Naive thymus-derived CD4-positive, alpha-beta T cell (primary cell): ENCODE results near the gene AMOTL2. TPM values are rescaled to one million over a fixed set of nuclear protein-coding genes. Genes with fewer than 3 reads are reported as not detected.

Experiments
- ATAC-seq: fragments of 150-1000 bp; cut with Tn5 transposase; 2 replicates; pipeline ENCODE4 v1.10.0; 2021; ENCODE audit warnings: mild to moderate bottlenecking, moderate library complexity
- CTCF ChIA-PET: fragments of 350-600 bp; sonication (Branson Sonifier 250); formaldehyde crosslinking; loops from one replicate; lab custom pipeline; 2021; ENCODE audit warnings: antibody characterized with exemption; lab: Charles Lee
- POLR2A ChIA-PET: fragments of 350-600 bp; sonication (Branson Sonifier 250); formaldehyde crosslinking; loops from one replicate; lab custom pipeline; 2021; ENCODE audit warnings: antibody characterized with exemption, inconsistent platforms; lab: Charles Lee
- DNase-seq, 9 donors: peaks; one replicate each; pipeline versions ENCODE4 v3.0.0 to v3.0.0-alpha.2; 2020 to 2022; ENCODE audit warnings: mixed read lengths in 1 of 9
- H3K27ac ChIP-seq: one replicate; pipeline ENCODE4 v1.7.0; 2013; ENCODE audit warnings: mild to moderate bottlenecking, low read depth, low read length, moderate library complexity
- H3K27me3 ChIP-seq, 2 donors: one replicate each; pipeline ENCODE4 v1.7.0; 2013; ENCODE audit warnings: low read length in 2 of 2, mild to moderate bottlenecking in 2 of 2, moderate library complexity in 2 of 2; ENCODE audit not compliant: control insufficient read depth in 2 of 2, insufficient read depth in 2 of 2
- H3K36me3 ChIP-seq, 3 experiments: 1 replicate in 2 of 3; 2 replicates in 1 of 3; pipeline ENCODE4 v1.7.0; 2013; ENCODE audit warnings: low read length in 3 of 3, mild to moderate bottlenecking in 3 of 3, moderate library complexity in 1 of 3; ENCODE audit not compliant: insufficient read depth in 3 of 3, control insufficient read depth in 2 of 3
- H3K4me1 ChIP-seq, 2 donors: one replicate each; pipeline ENCODE4 v1.7.0; 2013; ENCODE audit warnings: low read length in 2 of 2, mild to moderate bottlenecking in 2 of 2, moderate library complexity in 1 of 2; ENCODE audit not compliant: control insufficient read depth in 2 of 2, insufficient read depth in 2 of 2
- H3K4me3 ChIP-seq: 2 replicates; pipeline ENCODE4 v1.7.0; 2013; ENCODE audit warnings: mild to moderate bottlenecking, low read length
- H3K9me3 ChIP-seq, 3 experiments: 1 replicate in 2 of 3; 2 replicates in 1 of 3; pipeline ENCODE4 v1.7.0; 2013; ENCODE audit warnings: low read length in 3 of 3; ENCODE audit not compliant: control insufficient read depth in 2 of 3
- H3K27ac Mint-ChIP-seq, 9 donors: one replicate each; pipeline ENCODE4 v1.8.0; 2020 to 2022; ENCODE audit warnings: mixed read lengths in 9 of 9, mild to moderate bottlenecking in 8 of 9, moderate library complexity in 5 of 9, inconsistent platforms in 2 of 9
- H3K27me3 Mint-ChIP-seq, 5 donors: one replicate each; pipeline ENCODE4 v1.8.0; 2021 to 2022; ENCODE audit warnings: mixed read lengths in 5 of 5, mild to moderate bottlenecking in 1 of 5
- H3K36me3 Mint-ChIP-seq, 5 donors: one replicate each; pipeline ENCODE4 v1.8.0; 2020 to 2022; ENCODE audit warnings: mixed read lengths in 5 of 5, mild to moderate bottlenecking in 3 of 5, inconsistent platforms in 1 of 5
- H3K4me1 Mint-ChIP-seq, 7 donors: one replicate each; pipeline ENCODE4 v1.8.0; 2020 to 2022; ENCODE audit warnings: mixed read lengths in 7 of 7, mild to moderate bottlenecking in 3 of 7, inconsistent platforms in 1 of 7
- H3K4me3 Mint-ChIP-seq, 10 donors: one replicate each; pipeline ENCODE4 v1.8.0; 2020 to 2022; ENCODE audit warnings: mild to moderate bottlenecking in 10 of 10, mixed read lengths in 10 of 10, moderate library complexity in 6 of 10, inconsistent platforms in 2 of 10
- H3K9me3 Mint-ChIP-seq, 11 donors: one replicate each; pipeline ENCODE4 v1.8.0; 2020 to 2022; ENCODE audit warnings: mixed read lengths in 11 of 11, mild to moderate bottlenecking in 4 of 11, inconsistent platforms in 1 of 11, moderate library complexity in 1 of 11
- intact Hi-C, 2 donors: fragments of 100-400 bp; cut with micrococcal nuclease; formaldehyde crosslinking; loops; one replicate each; pipeline ENCODE4 v1.15.1; 2023
- polyA plus RNA-seq, 2 donors: library from polyadenylated mRNA; unstranded; fragments of 300-500 nt; fragmentation: Illumina TruSeq; gene quantifications; one replicate each; pipeline ENCODE4 v1.2.3, GENCODE V29; 2021
- total RNA-seq, 6 experiments: library from RNA in 5 of 6; stranded (reverse) in 5 of 6; gene quantifications; 1 replicate in 5 of 6; 2 replicates in 1 of 6; pipeline ENCODE4 v1.2.3 and lab custom pipeline; 2021 to 2026

The AMOTL2 gene
- total and polyA plus RNA-seq, 7 experiments from 2014 or later, result 0.10 TPM; not detected in 6

DNA sequence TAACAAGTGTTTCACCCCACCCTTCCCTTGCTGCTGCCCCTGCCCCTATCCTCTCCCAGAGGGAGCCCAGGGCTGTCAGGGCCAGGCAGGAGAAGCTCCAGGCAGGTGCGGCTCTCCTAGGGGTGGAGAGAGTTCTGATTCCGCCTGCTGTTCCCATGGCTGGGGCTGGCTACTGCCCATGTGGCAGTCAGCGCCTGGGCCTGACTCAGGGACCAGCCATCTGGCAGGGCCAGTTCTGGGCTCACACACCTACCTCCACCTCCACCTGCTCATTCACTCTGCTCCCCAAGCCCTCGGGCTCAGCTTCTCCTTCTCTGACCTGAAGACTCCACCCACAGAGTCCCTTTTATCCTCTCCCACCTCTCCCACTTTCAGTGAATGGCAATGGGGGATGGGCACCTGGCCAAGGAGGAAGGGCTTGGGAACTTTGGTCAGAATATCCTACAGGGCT lies 23.4 kb downstream of the AMOTL2 start:
- Histone ChIP-seq H3K36me3 (no peaks in the 10 kb centered on the region), H3K27me3 (no peaks in the 10 kb centered on the region), H3K4me3 (no peak overlapping the region), H3K9me3 (no peaks in the 10 kb centered on the region), H3K4me1 (no peaks in the 10 kb centered on the region), H3K27ac (no peak overlapping the region)
- H3K4me1 Mint-ChIP-seq, result peaks cover 0 to 6% (median 3%) of the 10 kb centered on the region in 7 donors
- no peak overlapping the region for H3K4me3 Mint-ChIP-seq
- POLR2A ChIA-PET, result no interaction called here
- intact Hi-C loops, result no loop called here
- CTCF ChIA-PET, result no interaction called here
- H3K27ac Mint-ChIP-seq, result no peak overlapping the region
- DNase-seq, result no peak
- H3K36me3 Mint-ChIP-seq, result peaks cover 0 to 6% (median 0%) of the 10 kb centered on the region in 5 donors
- H3K9me3 Mint-ChIP-seq, result peaks cover 2 to 21% (median 9%) of the 10 kb centered on the region in 11 donors
- peaks cover 0 to 6% (median 0%) of the 10 kb centered on the region in 5 donors for H3K27me3 Mint-ChIP-seq
- ATAC-seq, result no peak

DNA sequence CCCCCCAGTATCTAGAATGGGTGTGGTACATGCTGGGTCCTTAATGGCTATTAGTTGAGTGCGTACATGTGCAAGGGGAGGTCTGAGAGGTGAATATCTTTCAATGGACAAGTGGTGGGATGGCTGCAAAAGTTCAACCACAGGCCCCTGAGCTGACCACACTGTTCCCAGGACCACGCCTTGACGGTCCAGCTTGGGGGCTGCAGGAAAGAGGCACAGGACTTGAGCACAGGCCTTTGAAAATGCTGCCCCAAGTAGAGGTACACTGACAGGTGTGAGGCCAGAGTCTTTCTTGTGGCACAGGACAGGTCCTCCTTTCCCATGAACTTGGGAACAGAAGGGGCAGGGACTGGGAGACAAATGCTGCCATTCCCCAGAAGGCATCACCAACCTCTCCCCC lies 24.0 kb downstream of the AMOTL2 start:
- ChIA-PET POLR2A (no interaction called here), CTCF (no interaction called here)
- no peak overlapping the region for H3K27ac Mint-ChIP-seq
- peaks cover 0 to 6% (median 3%) of the 10 kb centered on the region in 7 donors for H3K4me1 Mint-ChIP-seq
- H3K27ac ChIP-seq, result no peak overlapping the region
- intact Hi-C loops, result no loop called here
- H3K4me3 ChIP-seq, result no peak overlapping the region
- peaks cover 2 to 21% (median 9%) of the 10 kb centered on the region in 11 donors for H3K9me3 Mint-ChIP-seq
- H3K4me1 ChIP-seq, result no peaks in the 10 kb centered on the region
- no peak overlapping the region for H3K4me3 Mint-ChIP-seq
- ATAC-seq, result no peak
- H3K36me3 ChIP-seq, result no peaks in the 10 kb centered on the region
- H3K36me3 Mint-ChIP-seq, result peaks cover 0 to 6% (median 0%) of the 10 kb centered on the region in 5 donors
- H3K27me3 ChIP-seq, result no peaks in the 10 kb centered on the region
- no peak for DNase-seq
- peaks cover 0 to 7% (median 0%) of the 10 kb centered on the region in 5 donors for H3K27me3 Mint-ChIP-seq
- H3K9me3 ChIP-seq, result no peaks in the 10 kb centered on the region

DNA sequence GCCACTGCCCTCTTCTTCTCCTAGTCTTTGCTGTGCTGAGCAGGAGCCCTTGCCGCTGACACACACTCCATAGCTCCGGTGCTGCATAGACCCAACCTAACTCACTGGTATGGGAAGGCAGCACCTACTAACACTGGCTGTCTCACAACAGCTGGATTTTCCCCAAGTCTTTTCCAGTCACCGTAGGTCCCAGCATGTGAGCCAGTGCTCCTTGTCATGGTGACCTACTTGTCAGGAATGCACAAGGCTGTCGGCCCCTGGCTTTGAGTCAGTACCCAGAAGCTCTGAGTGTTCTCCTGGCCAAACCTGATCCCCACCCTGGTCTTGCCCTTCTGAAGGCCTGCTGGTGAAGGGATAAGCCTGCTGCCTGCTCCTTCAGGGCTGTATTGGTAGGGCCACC lies 25.7 kb downstream of the AMOTL2 start:
- Histone ChIP-seq H3K9me3 (no peaks in the 10 kb centered on the region), H3K4me3 (no peak overlapping the region), H3K27ac (no peak overlapping the region), H3K4me1 (no peaks in the 10 kb centered on the region), H3K27me3 (no peaks in the 10 kb centered on the region), H3K36me3 (no peaks in the 10 kb centered on the region)
- H3K27me3 Mint-ChIP-seq, result peaks cover 0 to 12% (median 4%) of the 10 kb centered on the region in 5 donors
- peaks cover 2 to 21% (median 9%) of the 10 kb centered on the region in 11 donors for H3K9me3 Mint-ChIP-seq
- H3K4me1 Mint-ChIP-seq, result peaks cover 0 to 6% (median 3%) of the 10 kb centered on the region in 7 donors
- intact Hi-C loops, result no loop called here
- H3K27ac Mint-ChIP-seq, result no peak overlapping the region
- no peak for ATAC-seq
- ChIA-PET POLR2A (no interaction called here), CTCF (no interaction called here)
- no peak for DNase-seq
- H3K4me3 Mint-ChIP-seq, result no peak overlapping the region
- H3K36me3 Mint-ChIP-seq, result peaks cover 0 to 6% (median 0%) of the 10 kb centered on the region in 5 donors

DNA sequence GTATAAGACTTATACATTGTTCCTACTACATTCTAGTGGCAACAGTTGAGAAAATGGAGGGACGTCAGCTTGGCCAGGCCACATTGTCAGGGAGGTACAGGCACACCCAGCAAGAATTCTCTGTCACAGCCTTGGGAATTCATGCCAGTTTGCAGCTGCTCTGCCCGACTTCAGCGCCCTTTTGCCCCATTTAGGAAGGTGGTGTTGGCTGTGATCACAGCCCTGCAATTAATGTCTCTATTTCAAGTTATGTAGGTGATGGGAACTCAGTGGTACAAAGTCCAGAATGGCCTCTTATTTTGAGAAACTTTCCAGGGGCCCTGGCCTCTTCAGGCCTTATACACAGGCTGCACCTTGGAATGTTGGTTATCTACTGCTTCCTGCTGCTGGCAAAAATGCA lies 26.7 kb downstream of the AMOTL2 start:
- Histone ChIP-seq H3K27ac (no peak overlapping the region), H3K27me3 (no peaks in the 10 kb centered on the region), H3K4me1 (no peaks in the 10 kb centered on the region), H3K36me3 (no peaks in the 10 kb centered on the region), H3K4me3 (no peak overlapping the region), H3K9me3 (no peaks in the 10 kb centered on the region)
- intact Hi-C loops, result no loop called here
- no peak for ATAC-seq
- ChIA-PET POLR2A (no interaction called here), CTCF (no interaction called here)
- DNase-seq, result no peak
- peaks cover 2 to 21% (median 9%) of the 10 kb centered on the region in 11 donors for H3K9me3 Mint-ChIP-seq
- H3K27me3 Mint-ChIP-seq, result peaks cover 0 to 12% (median 5%) of the 10 kb centered on the region in 5 donors
- no peak overlapping the region for H3K27ac Mint-ChIP-seq
- H3K4me3 Mint-ChIP-seq, result no peak overlapping the region
- peaks cover 0 to 6% (median 3%) of the 10 kb centered on the region in 7 donors for H3K4me1 Mint-ChIP-seq
- peaks cover 0 to 6% (median 0%) of the 10 kb centered on the region in 5 donors for H3K36me3 Mint-ChIP-seq

DNA sequence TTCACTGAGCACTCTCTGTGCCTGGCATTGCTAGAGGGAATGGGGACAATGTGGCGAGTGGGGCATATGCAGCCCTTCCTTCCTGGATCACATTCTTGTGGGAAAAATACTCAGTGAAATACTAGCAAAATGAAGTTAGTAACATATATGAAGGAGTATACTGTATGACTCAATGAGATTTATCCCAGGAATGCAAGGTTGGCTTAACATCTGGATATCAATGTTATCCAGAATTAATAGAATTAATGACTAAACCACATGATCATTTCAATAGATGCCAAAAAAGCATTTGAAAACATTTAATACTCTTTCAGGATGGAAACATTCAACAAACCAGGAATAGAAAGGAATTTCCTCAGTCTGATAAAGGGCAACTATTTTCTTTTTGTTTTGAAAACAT lies 27.5 kb downstream of the AMOTL2 start:
- ATAC-seq, result no peak
- no peaks in the 10 kb centered on the region for H3K4me1 ChIP-seq
- no peak for DNase-seq
- no peaks in the 10 kb centered on the region for H3K9me3 ChIP-seq
- Mint-ChIP-seq H3K4me1 (peaks cover 0 to 3% (median under 1%) of the 10 kb centered on the region in 7 donors), H3K27me3 (peaks cover 0 to 12% (median 5%) of the 10 kb centered on the region in 5 donors), H3K4me3 (no peak overlapping the region), H3K9me3 (peaks cover 2 to 21% (median 9%) of the 10 kb centered on the region in 11 donors), H3K36me3 (peaks cover 0 to 6% (median 0%) of the 10 kb centered on the region in 5 donors), H3K27ac (no peak overlapping the region)
- H3K27ac ChIP-seq, result no peak overlapping the region
- CTCF ChIA-PET, result no interaction called here
- intact Hi-C loops, result no loop called here
- POLR2A ChIA-PET, result no interaction called here
- H3K36me3 ChIP-seq, result no peaks in the 10 kb centered on the region
- no peak overlapping the region for H3K4me3 ChIP-seq
- H3K27me3 ChIP-seq, result no peaks in the 10 kb centered on the region

DNA sequence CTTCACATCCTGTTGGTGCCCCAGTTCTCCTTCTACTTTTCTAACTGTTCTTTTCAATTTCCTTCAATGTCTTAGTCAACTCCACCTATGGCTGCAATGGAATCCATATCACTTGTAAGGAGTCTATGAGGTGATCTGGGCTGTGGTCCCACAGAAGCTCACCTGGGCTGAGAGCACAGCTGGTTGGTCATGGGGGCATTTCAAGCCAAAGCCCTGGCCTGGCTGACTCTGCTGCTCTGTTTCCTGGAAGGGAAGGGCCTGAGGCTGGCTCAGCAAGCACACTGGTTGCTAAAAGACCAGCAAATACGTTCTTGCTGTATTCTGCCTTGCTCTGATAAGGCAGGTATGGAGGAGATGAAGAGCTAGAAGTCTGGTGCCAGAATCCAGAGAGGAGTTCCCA lies 29.0 kb downstream of the AMOTL2 start:
- ATAC-seq (no peak), DNase-seq (no peak)
- Histone ChIP-seq H3K9me3 (no peaks in the 10 kb centered on the region), H3K36me3 (no peaks in the 10 kb centered on the region), H3K27me3 (no peaks in the 10 kb centered on the region), H3K27ac (no peak overlapping the region), H3K4me1 (no peaks in the 10 kb centered on the region), H3K4me3 (no peak overlapping the region)
- Mint-ChIP-seq H3K27me3 (peaks cover 0 to 12% (median 5%) of the 10 kb centered on the region in 5 donors), H3K9me3 (peaks cover 2 to 21% (median 9%) of the 10 kb centered on the region in 11 donors), H3K4me1 (peaks cover 0 to 3% (median 0%) of the 10 kb centered on the region in 7 donors), H3K36me3 (peaks cover 0 to 6% (median 0%) of the 10 kb centered on the region in 5 donors), H3K4me3 (no peak overlapping the region), H3K27ac (no peak overlapping the region)
- ChIA-PET POLR2A (no interaction called here), CTCF (no interaction called here)
- intact Hi-C loops, result no loop called here

DNA sequence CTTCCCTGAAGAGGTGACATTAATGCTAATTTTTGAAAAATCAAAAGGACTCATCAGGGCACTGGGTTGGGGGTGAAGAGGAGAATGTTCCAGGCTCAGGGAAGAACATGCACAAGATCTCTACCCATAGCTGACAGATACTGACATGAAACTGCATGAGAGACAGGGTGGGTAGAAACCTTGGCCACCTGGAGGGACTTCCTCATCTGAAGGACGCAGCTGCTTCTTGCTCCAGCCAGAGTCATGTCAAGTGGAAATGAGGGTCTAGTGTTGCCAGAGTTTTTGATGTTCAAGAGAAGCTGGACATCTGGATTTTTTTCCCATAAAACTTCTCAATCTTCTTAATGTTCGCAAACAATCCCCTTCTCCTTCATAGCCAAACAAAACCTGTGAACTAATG lies 29.7 kb downstream of the AMOTL2 start:
- Histone ChIP-seq H3K9me3 (no peaks in the 10 kb centered on the region), H3K27ac (no peak overlapping the region), H3K36me3 (no peaks in the 10 kb centered on the region), H3K4me3 (no peak overlapping the region), H3K4me1 (no peaks in the 10 kb centered on the region), H3K27me3 (no peaks in the 10 kb centered on the region)
- CTCF ChIA-PET, result no interaction called here
- ATAC-seq, result no peak
- no peak overlapping the region for H3K27ac Mint-ChIP-seq
- peaks cover 0 to 6% (median 0%) of the 10 kb centered on the region in 5 donors for H3K36me3 Mint-ChIP-seq
- intact Hi-C loops, result no loop called here
- peaks cover 0 to 12% (median 5%) of the 10 kb centered on the region in 5 donors for H3K27me3 Mint-ChIP-seq
- DNase-seq, result no peak
- H3K4me1 Mint-ChIP-seq, result peaks cover 0 to 3% (median 0%) of the 10 kb centered on the region in 7 donors
- H3K4me3 Mint-ChIP-seq, result no peak overlapping the region
- H3K9me3 Mint-ChIP-seq, result peaks cover 2 to 21% (median 9%) of the 10 kb centered on the region in 11 donors
- POLR2A ChIA-PET, result no interaction called here
